IMR-90 (cell line): ENCODE results near the gene PSG1. TPM values are rescaled to one million over a fixed set of nuclear protein-coding genes. Genes with fewer than 3 reads are reported as not detected.
"Not testable (repeated sequence)": the region's sequence is repeated elsewhere in the genome, so short reads cannot be mapped to it uniquely, and the experiment has no call there.

Source experiments
- ATAC-seq: fragments of 200-7000 bp; cut with Tn5 transposase; 2 replicates; pipeline ENCODE4 v1.9.1; 2020; ENCODE audit warnings: low read depth, mild to moderate bottlenecking, moderate library complexity
- BruUV-seq: library from RNA; stranded (reverse); fragments of 400-500 nt; replicated peaks from 2 replicates; lab custom pipeline; 2021; lab: Mats Ljungman, UMichigan
- CTCF ChIA-PET: fragments of 300-600 bp; formaldehyde crosslinking; extraction: SDS; loops from one replicate; lab custom pipeline; 2021; ENCODE audit warnings: antibody characterized with exemption; lab: Yijun Ruan, JAX
- POLR2A ChIA-PET: fragments of 300-600 bp; sonication (Branson Sonifier 250); formaldehyde crosslinking; loops from one replicate; lab custom pipeline; 2022; ENCODE audit warnings: antibody characterized with exemption; ENCODE audit not compliant: unreplicated experiment; lab: Charles Lee
- DNase-seq: peaks from one replicate; pipeline ENCODE4 v3.0.0; 2013
- H2AFZ ChIP-seq: replicated peaks from 2 replicates; pipeline ENCODE3; 2013; ENCODE audit warnings: low read length, mild to moderate bottlenecking; ENCODE audit not compliant: poor library complexity
- H2AK5ac ChIP-seq: 2 replicates; pipeline ENCODE4 v1.6.1; 2013; ENCODE audit warnings: low read depth, low read length, inconsistent platforms
- H2AK9ac ChIP-seq: replicated peaks from 2 replicates; pipeline ENCODE3; 2013; ENCODE audit warnings: mild to moderate bottlenecking, low read depth, low read length, moderate library complexity; ENCODE audit not compliant: poor library complexity
- H2BK120ac ChIP-seq: 2 replicates; pipeline ENCODE4 v1.6.1; 2013; ENCODE audit warnings: low read depth, low read length, inconsistent platforms
- H2BK15ac ChIP-seq: 3 replicates; pipeline ENCODE4 v1.6.1; 2013; ENCODE audit warnings: low read depth, low read length, inconsistent platforms
- H2BK20ac ChIP-seq: 2 replicates; pipeline ENCODE4 v1.6.1; 2013; ENCODE audit warnings: low read depth, mild to moderate bottlenecking, inconsistent platforms, low read length, moderate library complexity
- H2BK5ac ChIP-seq: 2 replicates; pipeline ENCODE4 v1.6.1; 2013; ENCODE audit warnings: mild to moderate bottlenecking, low read depth, low read length, inconsistent platforms; ENCODE audit not compliant: poor library complexity, severe bottlenecking
- H3K14ac ChIP-seq: replicated peaks from 2 replicates; pipeline ENCODE4 v1.6.1; 2013; ENCODE audit warnings: low read depth, low read length, inconsistent platforms
- H3K18ac ChIP-seq: 2 replicates; pipeline ENCODE4 v1.6.1; 2013; ENCODE audit warnings: low read depth, low read length, control low read depth
- H3K23ac ChIP-seq: 2 replicates; pipeline ENCODE4 v1.6.1; 2013; ENCODE audit warnings: low read depth, low read length, inconsistent platforms
- H3K27ac ChIP-seq: 2 replicates; pipeline ENCODE4 v1.5.1; 2013; ENCODE audit warnings: mild to moderate bottlenecking, control low read depth, low read length; ENCODE audit not compliant: insufficient read depth
- H3K27me3 ChIP-seq: 2 replicates; pipeline ENCODE4 v1.6.1; 2013; ENCODE audit warnings: low read length; ENCODE audit not compliant: control insufficient read depth, insufficient read depth
- H3K36me3 ChIP-seq: 2 replicates; pipeline ENCODE4 v1.6.1; 2013; ENCODE audit warnings: low read length, mixed read lengths; ENCODE audit not compliant: control insufficient read depth, insufficient read depth
- H3K4ac ChIP-seq: 2 replicates; pipeline ENCODE4 v1.6.1; 2013; ENCODE audit warnings: low read depth, low read length, inconsistent platforms
- H3K4me1 ChIP-seq: 2 replicates; pipeline ENCODE4 v1.6.1; 2013; ENCODE audit warnings: low read length, mixed read lengths; ENCODE audit not compliant: control insufficient read depth, insufficient read depth
- H3K4me2 ChIP-seq: 2 replicates; pipeline ENCODE4 v1.6.1; 2013; ENCODE audit warnings: low read depth, mild to moderate bottlenecking, control low read depth, low read length, moderate library complexity
- H3K4me3 ChIP-seq: 2 replicates; pipeline ENCODE4 v1.5.1; 2013; ENCODE audit warnings: low read depth, mild to moderate bottlenecking, control low read depth, low read length, moderate library complexity; ENCODE audit not compliant: insufficient read depth
- H3K56ac ChIP-seq: 2 replicates; pipeline ENCODE4 v1.6.1; 2013; ENCODE audit warnings: low read length, inconsistent platforms; ENCODE audit not compliant: insufficient read depth; ENCODE audit errors: extremely low read depth
- H3K79me1 ChIP-seq, 2 experiments: 2 replicates each; pipeline ENCODE4 v1.6.1; 2013; ENCODE audit warnings: low read length in 2 of 2, inconsistent platforms in 1 of 2, low read depth in 1 of 2
- H3K9ac ChIP-seq: 2 replicates; pipeline ENCODE4 v1.6.1; 2013; ENCODE audit warnings: low read depth, low read length, control low read depth
- H3K9me1 ChIP-seq: 2 replicates; pipeline ENCODE4 v1.6.1; 2013; ENCODE audit warnings: low read length, inconsistent platforms; ENCODE audit not compliant: insufficient read depth
- H3K9me3 ChIP-seq: 2 replicates; pipeline ENCODE4 v1.6.1; 2013; ENCODE audit warnings: low read length; ENCODE audit not compliant: control insufficient read depth, insufficient read depth
- H4K20me1 ChIP-seq: 2 replicates; pipeline ENCODE4 v1.6.1; 2013; ENCODE audit warnings: low read length, inconsistent platforms; ENCODE audit not compliant: insufficient read depth
- H4K5ac ChIP-seq: 2 replicates; pipeline ENCODE4 v1.6.1; 2013; ENCODE audit warnings: mild to moderate bottlenecking, low read depth, low read length, control low read depth
- H4K8ac ChIP-seq, 2 experiments: 2 replicates each; pipeline ENCODE4 v1.6.1; 2013; ENCODE audit warnings: low read depth in 2 of 2, low read length in 2 of 2, control low read depth in 1 of 2, inconsistent platforms in 1 of 2
- H4K91ac ChIP-seq: 2 replicates; pipeline ENCODE4 v1.6.1; 2013; ENCODE audit warnings: low read depth, low read length, inconsistent platforms; ENCODE audit not compliant: insufficient read depth
- WGBS, 2 experiments: methylation state at CpG; one replicate each; pipeline versions ENCODE4 v1.1.5 to v1.1.7; 2013; ENCODE audit warnings: missing lambda C conversion rate in 2 of 2; ENCODE audit not compliant: insufficient read length in 1 of 2; ENCODE audit errors: extremely low coverage in 2 of 2; 5-methylcytosine and 5-hydroxymethylcytosine counted together
- dilution Hi-C: fragments of 300-500 bp; cut with HindIII; formaldehyde crosslinking; loops from one replicate; pipeline ENCODE4 v1.14.3; 2018; ENCODE audit warnings: low sequenced_read_pairs; ENCODE audit not compliant: unreplicated experiment
- in situ Hi-C: fragments of 300-500 bp; cut with MboI; formaldehyde crosslinking; loops from 3 replicates; pipeline ENCODE4 v1.14.3; 2019; ENCODE audit warnings: low sequenced_read_pairs, inconsistent platforms, mixed read lengths
- intact Hi-C: fragments of 100-400 bp; cut with micrococcal nuclease; formaldehyde crosslinking; loops from 2 replicates; pipeline ENCODE4 v1.10.0; 2022
- polyA plus RNA-seq, 3 experiments: library from polyadenylated mRNA; depleted of rRNA; stranded (reverse); fragments of >200 nt; gene quantifications; 2 replicates each; pipeline ENCODE4 v1.2.3, GENCODE V29; 2012; ENCODE audit warnings: low replicate concordance in 1 of 3
- total RNA-seq: library from RNA; depleted of rRNA; stranded (reverse); fragments of >200 nt; gene quantifications from 2 replicates; pipeline ENCODE4 v1.2.3, GENCODE V29; 2012

Gene PSG1
- total and polyA plus RNA-seq, 2 of the 4 experiments (the other 2 are of a cell fraction), result 0.90 to 2.5 TPM

- Histone ChIP-seq H2BK5ac (peak overlapping the region; percentile 89), H2BK120ac (peak overlapping the region; percentile 50), H4K8ac (peak overlapping the region; percentile 55 to 78; a peak in 1 of 4 replicates), H3K4ac (0 out of 2 replicates have a peak overlapping the region, but pooled peaks have one; percentile 31), H2AK5ac (peak overlapping the region; percentile 39; the same call in 1 of the 2 replicates), H2BK20ac (0 out of 2 replicates have a peak overlapping the region, but pooled peaks have one; percentile 7), H4K5ac (0 out of 2 replicates have a peak overlapping the region, but pooled peaks have one; percentile 42), H3K18ac (peak overlapping the region; percentile 50; the same call in 1 of the 2 replicates), H2BK15ac (peak overlapping the region; percentile 90; the same call in 1 of the 3 replicates), H3K27ac (peak overlapping the region; percentile 49; the same call in 1 of the 2 replicates), H4K91ac (peak overlapping the region; percentile 88; the same call in 1 of the 2 replicates)
- CTCF ChIA-PET, DNase-seq, H3K56ac ChIP-seq, H3K14ac ChIP-seq, H3K27me3 ChIP-seq, dilution Hi-C loops, H4K20me1 ChIP-seq, H3K4me3 ChIP-seq, ATAC-seq, H2AK9ac ChIP-seq, BruUV-seq, H3K36me3 ChIP-seq, POLR2A ChIA-PET, intact Hi-C loops, H3K4me1 ChIP-seq, in situ Hi-C loops, H3K23ac ChIP-seq, H3K4me2 ChIP-seq, H3K9me1 ChIP-seq, H2AFZ ChIP-seq, H3K9ac ChIP-seq, H3K79me1 ChIP-seq, H3K9me3 ChIP-seq: not testable (repeated sequence)
- WGBS, 2 experiments, result 96% methylated on average over 7 of the region's 12 CpGs; no CpG with 5 or more reads in 1 of the 2 experiments
These were observed 20.2 kb upstream of the PSG1 start for GRCh38 chr19:42899674-42900073.

- H3K79me1 ChIP-seq, H2BK15ac ChIP-seq, H3K9me1 ChIP-seq, H3K56ac ChIP-seq, H3K4me3 ChIP-seq, H3K18ac ChIP-seq, H3K4me2 ChIP-seq, dilution Hi-C loops, H3K9me3 ChIP-seq, BruUV-seq, H3K9ac ChIP-seq, H3K23ac ChIP-seq, H4K91ac ChIP-seq, H4K8ac ChIP-seq, H4K20me1 ChIP-seq, intact Hi-C loops, H4K5ac ChIP-seq, H3K27me3 ChIP-seq, CTCF ChIA-PET, H2AK5ac ChIP-seq, H3K27ac ChIP-seq, H2AK9ac ChIP-seq, H3K14ac ChIP-seq, H2BK20ac ChIP-seq, H2AFZ ChIP-seq, H3K4me1 ChIP-seq, H3K36me3 ChIP-seq, ATAC-seq, in situ Hi-C loops: not testable (repeated sequence)
- peak; percentile 22 for DNase-seq
- Histone ChIP-seq H2BK5ac (peak overlapping the region; percentile 82), H2BK120ac (0 out of 2 replicates have a peak overlapping the region, but pooled peaks have one; percentile 23), H3K4ac (0 out of 2 replicates have a peak overlapping the region, but pooled peaks have one; percentile 27)
- POLR2A ChIA-PET, result interaction anchor here (0.7 kb wide), 1 partner anchor 221 kb away, joined by 3 read pairs; no protein-coding TSS in a partner anchor
- no CpG with 5 or more reads among the region's 1 CpG for WGBS, 2 experiments
These were observed 19.6 kb upstream of the PSG1 start for GRCh38 chr19:42899110-42899509.
